Right ventricle myocardium inferior (tissue), 1 donor: Measurements from ENCODE around the gene TMEM161B. TPM values are rescaled to one million over a fixed set of nuclear protein-coding genes. Genes with fewer than 3 reads are reported as not detected.
"Not testable (repeated sequence)": the region's sequence is repeated elsewhere in the genome, so short reads cannot be mapped to it uniquely, and the experiment has no call there.

Source experiments
- ATAC-seq: fragments of 200-7000 bp; cut with Tn5 transposase; one replicate; pipeline ENCODE4 v1.9.1; 2020; ENCODE audit warnings: mild to moderate bottlenecking, moderate library complexity
- DNase-seq: peaks from one replicate; pipeline ENCODE4 v3.0.0; 2021; ENCODE audit errors: missing footprints
- intact Hi-C: fragments of 100-400 bp; cut with DNase I; formaldehyde crosslinking; loops from one replicate; pipeline ENCODE4 v1.11.0; 2022
- long read RNA-seq: library from polyadenylated mRNA; unstranded; transcript quantifications from one replicate; pipeline ENCODE4 v2.0.0, GENCODE V29; 2021
- total RNA-seq: library from RNA; stranded (reverse); fragmentation: NEBNext Ultra II Directional; extraction: Animal tissue kit (Norgen Biotek cat#: 25700); gene quantifications from one replicate; pipeline ENCODE4 v1.2.1, GENCODE V29; 2021
- donor health status: DM: no; HTN: yes; CAD: no; lungs with severe emphysema.

The TMEM161B gene
- 8.2 TPM for total RNA-seq
- long read RNA-seq, partial matches to known transcripts, result 0 of 2 reads
- long read RNA-seq, other reads (novel, unspliced or antisense), result 0 of 2 reads

DNA sequence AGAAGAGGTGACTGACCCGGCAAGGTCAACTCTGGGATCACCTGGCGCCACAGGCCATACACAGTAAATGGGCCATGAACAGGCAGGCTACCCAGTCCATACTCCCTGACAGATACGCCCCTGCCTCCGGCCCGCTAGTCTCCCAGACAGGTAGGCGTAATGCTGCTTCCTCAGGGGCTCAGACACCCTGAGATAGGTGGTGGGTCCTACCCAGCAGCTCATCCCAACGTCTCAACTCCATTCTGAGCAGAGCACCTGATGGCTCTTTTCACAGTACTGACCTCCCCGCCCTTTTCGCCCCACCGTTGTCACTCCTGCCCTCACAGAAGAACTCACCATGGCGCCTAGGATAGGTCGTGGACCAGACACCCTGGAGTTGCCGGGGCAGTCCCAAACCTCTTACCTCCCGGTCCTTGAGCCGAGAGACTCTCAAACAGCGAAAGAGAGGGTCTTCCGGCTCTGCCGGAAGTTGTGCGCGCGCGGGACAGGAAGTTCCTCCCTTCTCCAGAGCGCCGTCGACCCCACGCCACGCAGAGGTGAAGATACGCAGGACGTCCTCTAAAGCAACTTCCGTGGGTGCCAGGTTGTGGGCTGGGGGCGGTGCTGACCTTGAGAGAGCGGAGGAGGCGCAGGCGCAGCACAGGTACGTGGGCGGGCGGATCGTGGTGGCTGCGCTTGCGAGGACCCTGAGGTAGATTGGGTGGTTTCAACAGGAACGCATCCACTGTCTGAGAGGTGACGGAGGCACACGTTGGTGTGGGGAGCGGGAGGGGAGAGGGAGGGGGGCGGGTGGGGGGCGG, at the start of gene TMEM161B:
Gene TMEM161B (minus strand): TSS at position 461 of the 800 bp plus-strand sequence. CDS start 122 bp downstream, at position 339.
- intact Hi-C loops, result loop anchor here (5.0 kb wide), 2 partner anchors 126 to 129 kb away; no protein-coding TSS in a partner anchor
- peak; percentile 99 for ATAC-seq
- peak; percentile 95 for DNase-seq

DNA sequence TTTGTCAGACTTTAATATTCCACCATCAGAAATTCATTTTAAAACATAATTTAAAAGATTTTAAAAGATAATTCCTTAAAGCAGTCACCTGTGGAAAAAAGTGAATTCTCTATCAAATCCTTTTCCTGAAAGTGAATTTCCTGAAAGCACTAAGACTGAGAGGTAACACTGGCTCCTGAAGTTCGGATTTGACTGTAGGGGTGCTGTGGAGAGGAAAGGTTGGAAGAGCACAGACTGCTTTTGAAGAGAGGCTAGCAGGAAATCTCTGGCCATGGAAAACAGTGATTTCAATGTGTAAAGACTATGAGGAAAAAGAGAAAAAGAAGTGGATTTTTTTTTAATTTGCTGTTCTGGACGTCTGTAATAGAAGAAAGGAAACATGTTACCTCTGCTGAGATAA, 35.7 kb upstream of the TMEM161B start:
- intact Hi-C loops, result no loop called here
- DNase-seq (no peak), ATAC-seq (no peak)

DNA sequence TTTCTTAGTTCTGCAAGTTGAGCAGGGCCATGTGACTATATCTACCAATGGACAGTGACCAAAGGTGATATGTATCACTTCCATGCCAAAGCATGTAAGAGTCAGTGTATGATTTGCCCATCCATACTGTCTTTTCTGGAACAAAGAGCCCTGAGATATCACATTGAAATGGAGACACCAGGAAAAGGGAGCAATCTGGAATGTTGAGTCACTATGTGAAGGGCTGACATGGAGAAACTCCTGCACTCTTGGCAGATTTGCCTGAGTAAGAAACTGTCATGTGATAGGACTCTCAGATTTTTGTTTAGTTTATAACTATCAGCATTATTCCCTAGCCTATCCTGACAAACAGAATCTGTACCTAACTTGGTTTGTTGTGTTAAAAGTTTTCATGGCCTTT, 29.8 kb upstream of the TMEM161B start:
- ATAC-seq (no peak), DNase-seq (no peak)
- intact Hi-C loops, result no loop called here

DNA sequence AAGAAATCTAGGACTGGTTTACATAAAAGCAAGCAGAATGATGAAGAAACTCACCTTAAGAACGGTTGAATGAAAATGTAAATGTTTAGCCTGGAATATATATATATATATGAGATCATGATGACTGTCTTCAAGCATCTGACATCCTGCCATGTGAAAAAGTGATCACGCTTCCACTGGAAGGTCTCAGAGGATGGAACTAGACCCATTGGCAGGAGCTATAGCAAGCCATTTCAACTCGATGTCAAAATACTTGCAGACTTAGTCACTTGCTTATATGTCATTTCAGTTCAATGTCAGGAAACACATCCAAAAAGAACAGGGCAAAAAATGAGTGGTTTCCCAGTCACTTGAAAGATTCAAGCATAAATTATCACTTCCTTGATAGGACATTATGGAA, 22.2 kb upstream of the TMEM161B start:
- ATAC-seq, result no peak
- intact Hi-C loops, result no loop called here
- no peak for DNase-seq

DNA sequence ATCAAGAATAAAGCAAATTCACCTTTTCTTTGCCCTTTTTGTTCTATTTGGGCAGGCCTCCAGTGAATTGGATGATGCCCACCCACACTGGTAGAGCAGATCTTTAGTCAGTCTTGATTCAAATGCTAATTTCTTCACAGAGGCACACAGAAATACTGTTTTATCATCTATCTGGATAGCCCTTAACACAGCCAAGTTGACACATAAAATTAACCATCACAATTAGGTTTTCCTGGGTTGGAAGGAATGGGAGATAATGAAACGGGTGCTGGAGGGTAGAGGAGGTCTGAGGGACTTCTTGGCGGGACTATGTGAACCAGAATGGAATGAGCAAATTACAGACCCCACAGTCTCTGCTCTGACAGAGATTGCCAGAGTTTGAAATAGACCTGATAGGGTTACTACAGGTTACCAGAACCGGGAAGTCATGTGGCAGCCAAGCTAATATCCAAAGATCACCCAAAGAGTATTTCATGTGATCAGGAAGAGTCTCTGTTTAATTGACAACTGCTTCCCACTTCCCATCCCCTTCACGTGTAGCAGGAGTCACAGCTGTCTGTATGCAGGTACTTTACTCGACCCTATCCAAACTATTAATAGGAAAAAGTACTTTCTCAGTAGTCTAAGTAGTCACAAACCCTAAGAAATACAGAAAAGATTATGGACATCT, 20.0 kb upstream of the TMEM161B start:
- intact Hi-C loops, result no loop called here
- ATAC-seq (no peak), DNase-seq (no peak)

DNA sequence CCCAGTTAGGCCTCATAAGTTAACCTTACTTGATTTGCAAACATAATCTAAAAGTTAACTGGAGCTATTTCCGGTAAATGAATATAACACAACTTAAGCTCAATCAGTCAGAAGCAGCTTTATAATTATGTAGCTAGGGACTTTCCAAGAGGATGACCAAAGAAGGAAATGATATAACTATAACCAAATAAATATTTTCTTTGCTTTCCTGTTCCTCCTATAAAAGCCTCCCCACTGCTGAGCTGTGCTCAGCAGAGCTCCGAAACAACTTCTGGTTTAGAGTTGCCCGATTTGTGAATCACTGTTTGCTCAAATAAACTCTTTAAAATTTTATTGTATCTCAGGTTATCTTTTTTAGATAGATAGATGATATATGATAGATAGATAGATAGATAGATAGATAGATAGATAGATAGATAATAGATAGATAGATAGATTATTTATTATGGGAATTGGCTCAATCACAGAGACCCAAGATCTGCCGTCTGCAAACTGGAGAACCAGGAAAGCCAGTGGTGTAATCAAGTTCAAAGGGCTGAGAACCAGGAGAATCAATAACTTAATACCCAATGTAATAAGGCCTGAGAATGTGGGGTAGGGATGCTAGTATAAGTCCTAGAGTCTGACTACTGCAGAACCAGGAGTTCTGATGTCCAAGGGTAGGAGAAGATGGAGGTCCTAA, 19.3 kb upstream of the TMEM161B start:
- no peak for ATAC-seq
- intact Hi-C loops, result no loop called here
- no peak for DNase-seq

DNA sequence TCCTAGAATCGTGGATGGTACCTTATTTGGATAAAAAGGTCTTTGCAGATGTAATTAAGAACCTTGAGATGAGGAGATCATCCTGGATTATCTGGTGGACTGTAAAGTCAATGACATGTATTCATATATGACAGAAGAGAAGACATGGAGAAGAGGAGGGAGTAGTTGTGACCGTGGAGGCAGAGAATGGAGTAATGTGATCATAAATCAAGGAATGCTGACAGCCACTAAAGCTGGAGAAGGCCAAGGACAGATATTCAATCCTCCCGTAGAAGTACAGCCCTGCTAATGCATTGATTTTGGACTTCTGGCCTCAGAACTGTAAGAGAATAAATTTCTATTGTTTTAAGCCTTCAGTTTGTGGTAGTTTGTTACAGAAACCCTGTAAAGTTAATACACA, 18.7 kb upstream of the TMEM161B start:
- DNase-seq, result no peak
- intact Hi-C loops, result no loop called here
- ATAC-seq, result no peak

DNA sequence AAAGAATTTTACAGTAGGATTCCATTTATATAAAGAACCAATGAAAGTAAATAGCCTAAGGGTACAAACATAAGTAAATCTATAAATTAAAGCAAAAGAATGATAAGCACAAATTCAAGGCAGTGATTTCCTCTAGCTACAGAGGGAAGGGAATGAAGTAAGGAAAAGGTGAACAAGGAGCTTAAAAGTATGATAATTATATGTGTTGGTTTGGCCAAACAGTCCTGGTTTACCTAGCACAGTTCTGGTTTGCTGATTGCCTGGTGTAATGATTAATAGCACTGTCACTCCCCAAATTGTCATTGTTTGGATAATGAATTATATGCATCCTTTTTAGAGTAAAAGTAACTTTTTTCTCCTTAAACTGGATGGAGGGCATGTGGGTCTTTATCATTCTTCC, 15.0 kb upstream of the TMEM161B start:
- DNase-seq, result no peak
- intact Hi-C loops, result no loop called here
- no peak for ATAC-seq

DNA sequence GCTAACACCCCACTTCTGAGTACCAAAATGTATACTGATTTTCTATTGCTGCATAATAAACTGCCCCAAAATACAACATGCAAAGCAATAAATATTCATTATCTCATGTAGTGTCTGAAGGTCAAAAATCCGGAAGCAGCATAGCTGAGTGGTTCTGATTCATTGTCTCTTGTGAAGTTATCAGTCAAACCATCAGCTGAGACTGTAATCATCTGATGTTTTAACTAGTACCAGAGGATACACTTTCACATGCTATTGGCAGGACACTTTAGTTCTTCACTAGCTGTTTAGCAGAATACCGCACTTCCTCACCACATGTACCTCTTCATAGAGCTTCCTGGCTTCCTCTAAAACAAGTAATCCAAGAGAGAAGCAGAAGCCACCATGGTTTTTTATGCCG, 12.7 kb upstream of the TMEM161B start:
- intact Hi-C loops, result no loop called here
- ATAC-seq, result no peak
- DNase-seq, result no peak

DNA sequence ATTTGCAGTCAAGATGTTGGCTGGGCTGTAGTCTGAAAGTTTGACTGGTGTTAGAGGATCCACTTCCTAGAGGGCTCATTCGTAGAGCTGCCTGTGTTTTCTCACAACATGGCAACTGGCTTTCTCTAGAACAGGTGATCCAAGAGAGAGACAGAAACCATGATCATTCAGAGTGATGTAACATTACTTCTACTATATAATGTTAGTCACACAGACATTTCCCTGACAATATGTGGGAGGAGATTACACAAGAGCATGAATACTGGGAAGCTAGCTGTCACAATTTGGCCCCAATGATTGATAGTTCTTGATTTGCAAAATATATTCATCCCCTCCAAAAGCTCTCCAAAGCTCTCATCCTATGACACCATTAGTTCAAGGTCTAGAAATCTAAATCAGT, 10.9 kb upstream of the TMEM161B start:
- intact Hi-C loops, result no loop called here
- ATAC-seq (no peak), DNase-seq (no peak)

DNA sequence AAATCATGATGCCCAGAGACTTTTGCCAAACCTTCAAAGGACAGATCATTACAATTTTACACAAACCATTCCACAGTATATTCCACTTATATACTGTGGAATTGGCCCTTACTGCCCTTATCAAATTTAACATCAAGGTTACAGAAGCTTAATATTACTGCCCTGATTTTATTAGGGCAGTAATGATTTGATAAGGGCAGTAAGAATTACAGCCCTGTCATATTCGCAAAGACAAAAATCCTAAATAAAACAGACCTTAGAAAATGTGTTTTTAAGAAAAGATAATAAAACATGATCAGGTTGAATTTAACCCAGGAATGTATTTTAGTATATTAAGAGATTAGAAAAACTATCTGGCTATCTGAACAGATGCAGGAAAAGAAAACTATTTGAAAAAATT, 7.7 kb upstream of the TMEM161B start:
- ATAC-seq, result no peak
- no peak for DNase-seq
- intact Hi-C loops, result no loop called here

DNA sequence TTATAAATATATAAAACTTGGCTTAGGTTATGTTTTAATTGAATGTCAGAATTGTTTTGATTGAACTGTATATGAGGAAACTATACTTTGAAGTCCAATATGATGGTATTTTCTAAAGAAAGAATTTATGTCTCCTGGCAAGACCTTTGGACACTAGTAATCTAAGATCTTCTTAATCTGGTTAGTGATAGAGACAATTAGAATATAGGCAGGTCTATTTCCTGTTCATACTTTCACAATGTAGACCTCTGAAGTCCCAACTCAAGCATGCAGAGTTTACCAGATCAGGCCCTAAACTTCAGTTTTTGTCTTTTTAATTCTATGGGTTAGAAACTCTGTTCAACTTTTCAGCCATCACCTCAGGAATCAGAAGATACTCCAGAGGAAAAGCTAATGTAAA, 6.9 kb upstream of the TMEM161B start:
- DNase-seq (no peak), ATAC-seq (no peak)
- intact Hi-C loops, result no loop called here

DNA sequence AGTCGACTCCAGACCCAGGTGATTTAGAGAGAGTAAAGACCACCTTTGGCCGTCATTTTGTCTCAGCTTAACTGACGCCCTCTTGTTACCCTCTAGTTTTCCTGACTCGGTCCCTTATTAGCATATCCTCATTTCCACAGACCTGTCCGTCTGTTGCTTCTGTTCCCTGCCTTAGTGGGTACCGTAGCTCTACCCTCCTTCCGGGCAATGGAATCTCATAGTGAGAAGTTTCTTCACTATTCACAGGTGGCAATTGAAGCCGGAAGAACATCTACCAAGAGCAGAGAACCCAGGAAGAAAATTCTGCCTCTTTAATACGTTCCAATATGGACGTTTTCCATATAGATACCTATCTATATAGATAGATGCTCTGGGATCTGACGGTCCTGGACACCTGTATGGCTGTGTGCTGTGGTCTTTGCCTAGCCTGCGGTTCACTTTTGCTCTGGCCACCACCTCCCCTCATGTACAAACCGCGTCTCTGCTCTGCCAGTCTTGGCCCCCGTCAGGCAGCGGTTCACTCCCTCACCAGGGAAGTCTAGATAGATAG, 652 bp upstream of the TMEM161B start:
- DNase-seq, result no peak
- intact Hi-C loops, result loop anchor here (5.0 kb wide), 2 partner anchors 127 to 128 kb away; no protein-coding TSS in a partner anchor
- ATAC-seq, result peak; percentile 38

DNA sequence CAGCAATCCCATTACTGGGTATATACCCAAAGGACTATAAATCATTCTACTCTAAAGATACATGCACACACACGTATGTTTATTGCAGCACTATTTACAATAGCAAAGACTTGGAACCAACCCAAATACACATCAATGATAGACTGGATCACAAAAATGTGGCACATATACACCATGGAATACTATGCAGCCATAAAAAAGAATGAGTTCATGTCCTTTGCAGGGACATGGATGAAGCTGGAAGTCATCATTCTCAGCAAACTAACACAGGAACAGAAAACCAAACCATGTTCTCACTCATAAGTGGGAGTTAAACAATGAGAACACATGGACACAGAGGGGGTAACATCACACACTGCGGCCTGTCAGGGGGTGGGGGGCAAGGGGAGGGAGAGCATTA, 4.1 kb downstream of the TMEM161B start:
- DNase-seq, intact Hi-C loops, ATAC-seq: not testable (repeated sequence)

DNA sequence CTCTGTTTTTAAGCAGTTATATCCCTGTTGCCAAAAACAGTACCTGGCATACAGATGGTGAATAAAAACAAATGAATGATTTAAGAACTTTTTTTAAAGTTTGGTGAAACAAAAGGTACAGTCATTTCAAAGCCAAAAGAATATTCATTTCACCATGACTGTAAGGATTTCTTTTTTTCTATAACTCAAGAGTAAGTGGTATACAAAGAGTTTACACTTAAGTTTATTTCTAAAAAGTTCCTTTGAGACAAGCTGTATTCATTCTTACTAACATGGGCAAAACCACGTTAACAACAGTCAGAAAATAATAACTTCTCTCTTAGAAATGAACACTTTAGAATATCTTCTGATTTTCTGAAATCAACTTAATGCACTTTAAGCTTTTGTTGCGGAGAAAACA, 5.3 kb downstream of the TMEM161B start:
- ATAC-seq, result no peak
- intact Hi-C loops, result no loop called here
- no peak for DNase-seq

DNA sequence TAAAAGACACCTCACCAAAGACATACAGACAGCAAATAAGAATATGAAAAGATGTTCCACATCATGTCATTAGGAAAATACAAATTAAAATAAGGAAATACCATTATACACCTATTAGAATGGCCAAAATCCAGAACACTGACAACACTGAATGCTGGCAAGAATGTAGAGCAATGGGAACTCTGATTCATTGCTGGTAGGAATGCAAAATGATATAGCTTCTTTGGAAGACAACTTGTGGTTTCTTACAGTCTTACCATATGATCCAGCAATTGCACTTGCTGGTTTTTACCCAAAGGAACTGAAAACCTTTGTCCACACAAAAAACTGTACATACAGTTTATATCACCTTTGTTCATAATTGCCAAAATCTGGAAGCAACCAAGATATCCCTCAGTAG, 6.5 kb downstream of the TMEM161B start:
- DNase-seq (no peak), ATAC-seq (no peak)
- intact Hi-C loops, result no loop called here

DNA sequence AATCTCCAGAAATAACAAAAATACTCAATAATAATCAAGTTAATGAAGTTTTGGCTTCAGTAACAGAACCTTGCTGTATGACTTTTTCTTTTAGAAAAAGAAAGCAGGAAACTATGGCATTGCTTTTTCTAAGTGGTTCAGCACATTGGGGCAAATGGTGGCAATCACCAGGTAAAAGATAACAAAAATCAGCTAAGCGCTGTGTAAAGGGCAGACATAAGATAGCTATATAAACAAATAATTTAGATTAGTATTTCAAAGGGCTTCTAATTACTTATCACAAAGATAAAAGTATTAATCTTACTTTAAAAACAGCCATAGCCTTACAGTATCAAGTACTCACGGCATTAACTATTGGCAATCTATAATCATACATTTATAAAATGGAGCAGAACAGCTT, 10.0 kb downstream of the TMEM161B start:
- intact Hi-C loops, result no loop called here
- DNase-seq (no peak), ATAC-seq (no peak)

DNA sequence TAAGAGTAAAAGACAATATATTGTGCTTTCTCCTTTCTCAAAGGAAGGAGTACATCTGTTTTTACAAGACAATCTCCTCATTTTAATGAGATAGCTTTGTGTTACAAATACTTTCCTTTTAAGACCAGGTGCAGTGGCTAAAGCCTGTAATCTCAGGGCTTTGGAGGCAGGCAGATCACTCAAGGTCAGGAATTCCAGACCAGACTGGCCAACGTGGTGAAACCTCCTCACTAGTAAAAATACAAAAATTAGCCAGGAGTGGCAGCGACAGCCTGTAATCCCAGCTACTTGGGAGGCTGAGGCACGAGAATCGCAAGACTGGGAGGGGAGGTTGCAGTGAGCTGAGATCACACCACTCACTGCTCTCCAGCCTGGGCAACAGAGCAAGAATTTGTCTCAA, 11.8 kb downstream of the TMEM161B start:
- no peak for DNase-seq
- intact Hi-C loops, result no loop called here
- ATAC-seq, result no peak

DNA sequence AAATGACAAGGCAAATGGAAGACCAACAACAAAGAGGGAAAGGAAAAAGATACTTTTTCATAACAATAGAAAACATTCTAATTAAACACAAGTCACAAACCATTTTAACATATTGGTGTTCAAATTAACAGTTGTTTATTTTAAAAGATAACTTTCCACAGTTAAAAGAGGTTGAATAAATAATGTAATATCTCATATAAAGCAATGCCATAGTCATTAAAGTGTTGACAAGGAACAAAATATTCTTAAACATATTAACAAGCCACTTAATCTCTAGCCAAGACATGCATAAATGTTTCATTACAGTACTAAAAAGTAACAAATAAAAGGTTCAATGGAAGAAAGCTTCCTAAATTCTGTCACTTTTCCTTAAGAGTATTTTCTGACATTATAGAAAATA, 12.6 kb downstream of the TMEM161B start:
- intact Hi-C loops, result no loop called here
- DNase-seq, result no peak
- no peak for ATAC-seq
